ENCODE data around the gene POLR2L.

DNA sequence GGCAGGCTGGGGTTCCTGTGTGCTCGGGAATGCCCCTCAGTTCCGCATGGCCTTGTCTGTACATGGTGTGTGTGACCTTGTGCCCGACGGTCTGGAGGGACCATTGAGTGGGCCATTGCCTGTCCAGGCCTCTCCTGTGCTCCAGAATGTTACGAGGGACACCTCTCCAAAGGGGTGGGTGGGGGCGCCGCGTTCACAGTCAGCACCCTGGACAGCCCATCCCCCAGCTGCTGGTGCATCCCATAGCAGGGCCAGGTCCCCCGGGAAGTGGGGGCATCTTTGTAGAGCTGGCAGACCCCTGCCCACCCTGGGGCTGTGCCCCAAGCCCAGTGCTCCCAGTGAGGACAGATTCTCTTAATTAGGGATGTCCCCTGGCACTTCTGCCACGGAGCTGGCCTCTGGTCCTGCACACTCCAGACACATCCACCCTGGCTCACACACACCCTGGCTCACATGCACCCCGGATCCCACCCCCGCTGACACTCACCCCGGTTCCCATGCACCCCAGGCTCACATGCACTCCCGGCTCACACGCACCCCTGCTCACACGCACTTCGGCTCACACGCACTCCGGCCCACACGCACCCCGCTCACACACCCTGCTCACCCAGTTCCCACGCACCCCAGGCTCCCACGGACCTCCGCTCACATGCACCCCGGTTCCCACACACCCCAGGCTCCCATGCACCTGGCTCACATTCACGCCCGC lies 15.9 kb upstream of the POLR2L start:
- TF ChIP-seq SMC3 (IDR thresholded peaks at IDR 0.05; ENCODE audit: low read depth, low read length), result no peak
- TF ChIP-seq CTCF (IDR thresholded peaks at IDR 0.05), result no peak
- no peak for TF ChIP-seq EZH2phosphoT487 (IDR thresholded peaks at IDR 0.05; ENCODE audit: borderline replicate concordance, low read depth)
- no peak for TF ChIP-seq USF1 (IDR thresholded peaks at IDR 0.05; ENCODE audit: borderline replicate concordance, low read depth)
- TF ChIP-seq, protein P1, sequence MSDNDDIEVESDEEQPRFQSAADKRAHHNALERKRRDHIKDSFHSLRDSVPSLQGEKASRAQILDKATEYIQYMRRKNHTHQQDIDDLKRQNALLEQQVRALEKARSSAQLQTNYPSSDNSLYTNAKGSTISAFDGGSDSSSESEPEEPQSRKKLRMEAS (IDR thresholded peaks at IDR 0.05; ENCODE audit: low read depth), result no peak
- TF ChIP-seq ZBTB33 (IDR thresholded peaks at IDR 0.05; ENCODE audit: borderline replicate concordance, low read depth), result no peak
- TF ChIP-seq, protein P2, sequence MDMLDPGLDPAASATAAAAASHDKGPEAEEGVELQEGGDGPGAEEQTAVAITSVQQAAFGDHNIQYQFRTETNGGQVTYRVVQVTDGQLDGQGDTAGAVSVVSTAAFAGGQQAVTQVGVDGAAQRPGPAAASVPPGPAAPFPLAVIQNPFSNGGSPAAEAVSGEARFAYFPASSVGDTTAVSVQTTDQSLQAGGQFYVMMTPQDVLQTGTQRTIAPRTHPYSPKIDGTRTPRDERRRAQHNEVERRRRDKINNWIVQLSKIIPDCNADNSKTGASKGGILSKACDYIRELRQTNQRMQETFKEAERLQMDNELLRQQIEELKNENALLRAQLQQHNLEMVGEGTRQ (IDR thresholded peaks at IDR 0.05; ENCODE audit: borderline replicate concordance, low read depth, low read length), result no peak

Measured in SK-N-SH (cell line).